GM23338 (cell line): ENCODE results near the gene SULT2B1.

Source experiments
- CTCF ChIP-seq, 2 experiments: fragments of 200-600 bp in 1 of 2; sonication (generic) in 1 of 2; conservative IDR thresholded peaks; 2 replicates each; pipeline versions ENCODE4 v1.5.1 to v1.6.1; 2016 to 2017; ENCODE audit warnings: antibody characterized with exemption in 2 of 2, low read depth in 2 of 2, mild to moderate bottlenecking in 2 of 2, moderate library complexity in 1 of 2
- ETS1 ChIP-seq: IDR thresholded peaks from 2 replicates; pipeline ENCODE4 v1.6.1; 2016; ENCODE audit warnings: antibody characterized with exemption
- EZH2 ChIP-seq: fragments of 200-600 bp; sonication (generic); IDR thresholded peaks from one replicate; pipeline ENCODE4 v1.8.0; 2017; ENCODE audit warnings: antibody characterized with exemption, mild to moderate bottlenecking, low read depth; ENCODE audit not compliant: unreplicated experiment
- EZH2phosphoT487 ChIP-seq: fragments of 200-600 bp; sonication (generic); IDR thresholded peaks from one replicate; pipeline ENCODE4 v1.8.1; 2018; ENCODE audit warnings: antibody characterized with exemption; ENCODE audit not compliant: unreplicated experiment
- POLR2AphosphoS5 ChIP-seq: IDR thresholded peaks from 2 replicates; pipeline ENCODE4 v1.6.1; 2016; ENCODE audit warnings: antibody characterized with exemption, low read depth
- REST ChIP-seq: IDR thresholded peaks from one replicate; pipeline ENCODE4 v1.6.1; 2018; ENCODE audit warnings: antibody characterized with exemption; ENCODE audit not compliant: unreplicated experiment
- ZNF462 ChIP-seq: fragments of 250-450 bp; sonication (Bioruptor Pico); IDR thresholded peaks from 2 replicates; pipeline ENCODE4 v1.5.0; 2020; ENCODE audit warnings: mild to moderate bottlenecking, moderate library complexity

GRCh38 chr19:48552406-48553322 lies 692 bp downstream of the SULT2B1 start:
- TF ChIP-seq ETS1 (no peak), CTCF (conservative IDR thresholded peaks at IDR 0.05; ENCODE audit: low read depth in 2 of 2) (no peak), EZH2 (no peak), REST (no peak), ZNF462 (CRISPR knock-in tag) (no peak), POLR2AphosphoS5 (no peak), EZH2phosphoT487 (no peak)
